Activated naive CD8-positive, alpha-beta T cell treated with anti-CD3 and anti-CD28 coated beads for 36 hours (primary cell): ENCODE measurements around the gene HNF1B. TPM values are rescaled to one million over a fixed set of nuclear protein-coding genes. Genes with fewer than 3 reads are reported as not detected.

ENCODE experiments used
- DNase-seq: peaks from one replicate; pipeline ENCODE4 v3.0.0; 2021
- H3K27ac Mint-ChIP-seq: one replicate; pipeline ENCODE4 v1.8.0; 2022; ENCODE audit warnings: mild to moderate bottlenecking, moderate library complexity, mixed read lengths
- H3K27me3 Mint-ChIP-seq: one replicate; pipeline ENCODE4 v1.8.0; 2022; ENCODE audit warnings: mild to moderate bottlenecking, mixed read lengths
- H3K36me3 Mint-ChIP-seq: one replicate; pipeline ENCODE4 v1.8.0; 2021; ENCODE audit warnings: mild to moderate bottlenecking, mixed read lengths
- H3K4me1 Mint-ChIP-seq: one replicate; pipeline ENCODE4 v1.8.0; 2021; ENCODE audit warnings: mixed read lengths
- H3K4me3 Mint-ChIP-seq: one replicate; pipeline ENCODE4 v1.8.0; 2022; ENCODE audit warnings: mild to moderate bottlenecking, moderate library complexity, mixed read lengths
- H3K9me3 Mint-ChIP-seq: one replicate; pipeline ENCODE4 v1.8.0; 2022; ENCODE audit warnings: mixed read lengths
- total RNA-seq, 2 experiments: library from RNA; stranded (reverse); gene quantifications; one replicate each; pipeline ENCODE4 v1.2.3, GENCODE V29; 2021

Gene HNF1B
- total RNA-seq, 2 experiments from 2014 or later = 2.3 to 3.2 TPM

- Mint-ChIP-seq H3K4me3 (no peak overlapping the region), H3K36me3 (peaks cover 2% of the 10 kb centered on the region), H3K27me3 (peaks cover 58% of the 10 kb centered on the region), H3K27ac (no peak overlapping the region), H3K4me1 (peaks cover 5% of the 10 kb centered on the region), H3K9me3 (no peaks in the 10 kb centered on the region)
- no peak for DNase-seq
Measured at GRCh38 chr17:37708616-37709212, 36.1 kb downstream of the HNF1B start.

- Mint-ChIP-seq H3K27ac (no peak overlapping the region), H3K4me1 (peaks cover 5% of the 10 kb centered on the region), H3K4me3 (no peak overlapping the region)
Measured at GRCh38 chr17:37708008-37708615, 36.7 kb downstream of the HNF1B start.

GRCh38 chr17:37706446-37706845, 38.4 kb downstream of the HNF1B start:
- H3K27me3 Mint-ChIP-seq = peaks cover 64% of the 10 kb centered on the region
- no peak for DNase-seq
- H3K4me3 Mint-ChIP-seq = no peak overlapping the region
- peaks cover 14% of the 10 kb centered on the region for H3K4me1 Mint-ChIP-seq
- peaks cover 2% of the 10 kb centered on the region for H3K36me3 Mint-ChIP-seq
- no peaks in the 10 kb centered on the region for H3K9me3 Mint-ChIP-seq
- H3K27ac Mint-ChIP-seq = no peak overlapping the region

More at GRCh38 chr17:37708008-37708615, 36.7 kb downstream of the HNF1B start:
- H3K9me3 Mint-ChIP-seq = no peaks in the 10 kb centered on the region
- no peak for DNase-seq
- peaks cover 2% of the 10 kb centered on the region for H3K36me3 Mint-ChIP-seq
- peaks cover 58% of the 10 kb centered on the region for H3K27me3 Mint-ChIP-seq

GRCh38 chr17:37702598-37702997, 42.3 kb downstream of the HNF1B start:
- H3K4me3 Mint-ChIP-seq = no peak overlapping the region
- no peak overlapping the region for H3K27ac Mint-ChIP-seq
- DNase-seq = no peak
- H3K27me3 Mint-ChIP-seq = peaks cover 57% of the 10 kb centered on the region
- H3K4me1 Mint-ChIP-seq = peaks cover 26% of the 10 kb centered on the region
- no peaks in the 10 kb centered on the region for H3K36me3 Mint-ChIP-seq
- H3K9me3 Mint-ChIP-seq = no peaks in the 10 kb centered on the region

- H3K4me3 Mint-ChIP-seq = no peak overlapping the region
Measured at GRCh38 chr17:37701496-37701898, 43.4 kb downstream of the HNF1B start.

GRCh38 chr17:37700881-37701280, 44.0 kb downstream of the HNF1B start:
- no peak overlapping the region for H3K27ac Mint-ChIP-seq

More at GRCh38 chr17:37701496-37701898, 43.4 kb downstream of the HNF1B start:
- Mint-ChIP-seq H3K36me3 (no peaks in the 10 kb centered on the region), H3K9me3 (no peaks in the 10 kb centered on the region), H3K27ac (no peak overlapping the region), H3K4me1 (peaks cover 34% of the 10 kb centered on the region), H3K27me3 (peaks cover 48% of the 10 kb centered on the region)
- peak; percentile 38 for DNase-seq

GRCh38 chr17:37699285-37699973, 45.4 kb downstream of the HNF1B start:
- no peak overlapping the region for H3K27ac Mint-ChIP-seq
- H3K4me3 Mint-ChIP-seq = no peak overlapping the region
- H3K9me3 Mint-ChIP-seq = peaks cover 3% of the 10 kb centered on the region
- no peak for DNase-seq
- peaks cover 34% of the 10 kb centered on the region for H3K4me1 Mint-ChIP-seq
- H3K27me3 Mint-ChIP-seq = peaks cover 34% of the 10 kb centered on the region
- no peaks in the 10 kb centered on the region for H3K36me3 Mint-ChIP-seq

More at GRCh38 chr17:37700881-37701280, 44.0 kb downstream of the HNF1B start:
- peaks cover 45% of the 10 kb centered on the region for H3K27me3 Mint-ChIP-seq
- H3K4me3 Mint-ChIP-seq = no peak overlapping the region
- DNase-seq = no peak
- H3K9me3 Mint-ChIP-seq = no peaks in the 10 kb centered on the region
- no peaks in the 10 kb centered on the region for H3K36me3 Mint-ChIP-seq
- H3K4me1 Mint-ChIP-seq = peaks cover 34% of the 10 kb centered on the region

GRCh38 chr17:37698911-37699255, 46.0 kb downstream of the HNF1B start:
- DNase-seq = no peak
- Mint-ChIP-seq H3K36me3 (no peaks in the 10 kb centered on the region), H3K9me3 (peaks cover 4% of the 10 kb centered on the region), H3K27me3 (peaks cover 33% of the 10 kb centered on the region), H3K27ac (no peak overlapping the region), H3K4me3 (no peak overlapping the region), H3K4me1 (peaks cover 34% of the 10 kb centered on the region)

GRCh38 chr17:37698132-37698910, 46.5 kb downstream of the HNF1B start:
- peaks cover 34% of the 10 kb centered on the region for H3K4me1 Mint-ChIP-seq
- DNase-seq = peak; percentile 16
- H3K4me3 Mint-ChIP-seq = no peak overlapping the region
- no peaks in the 10 kb centered on the region for H3K36me3 Mint-ChIP-seq
- H3K27me3 Mint-ChIP-seq = peaks cover 33% of the 10 kb centered on the region
- peaks cover 4% of the 10 kb centered on the region for H3K9me3 Mint-ChIP-seq
- H3K27ac Mint-ChIP-seq = no peak overlapping the region

- DNase-seq = no peak
- no peaks in the 10 kb centered on the region for H3K36me3 Mint-ChIP-seq
- peaks cover 4% of the 10 kb centered on the region for H3K9me3 Mint-ChIP-seq
- peaks cover 32% of the 10 kb centered on the region for H3K4me1 Mint-ChIP-seq
- no peak overlapping the region for H3K27ac Mint-ChIP-seq
- peaks cover 29% of the 10 kb centered on the region for H3K27me3 Mint-ChIP-seq
- H3K4me3 Mint-ChIP-seq = no peak overlapping the region
Measured at GRCh38 chr17:37697381-37697780, 47.5 kb downstream of the HNF1B start.

- peaks cover 24% of the 10 kb centered on the region for H3K4me1 Mint-ChIP-seq
- H3K36me3 Mint-ChIP-seq = no peaks in the 10 kb centered on the region
- H3K27ac Mint-ChIP-seq = no peak overlapping the region
- H3K4me3 Mint-ChIP-seq = no peak overlapping the region
- peaks cover 4% of the 10 kb centered on the region for H3K9me3 Mint-ChIP-seq
- peaks cover 20% of the 10 kb centered on the region for H3K27me3 Mint-ChIP-seq
- DNase-seq = no peak
Measured at GRCh38 chr17:37696366-37696765, 48.5 kb downstream of the HNF1B start.

GRCh38 chr17:37695726-37696125, 49.1 kb downstream of the HNF1B start:
- peaks cover 23% of the 10 kb centered on the region for H3K4me1 Mint-ChIP-seq
- H3K27me3 Mint-ChIP-seq = peaks cover 15% of the 10 kb centered on the region
- H3K9me3 Mint-ChIP-seq = peaks cover 4% of the 10 kb centered on the region
- no peak for DNase-seq
- H3K36me3 Mint-ChIP-seq = no peaks in the 10 kb centered on the region
- no peak overlapping the region for H3K4me3 Mint-ChIP-seq
- no peak overlapping the region for H3K27ac Mint-ChIP-seq

- no peak for DNase-seq
- peaks cover 4% of the 10 kb centered on the region for H3K9me3 Mint-ChIP-seq
- H3K4me1 Mint-ChIP-seq = peaks cover 23% of the 10 kb centered on the region
- peaks cover 8% of the 10 kb centered on the region for H3K27me3 Mint-ChIP-seq
- no peaks in the 10 kb centered on the region for H3K36me3 Mint-ChIP-seq
- H3K4me3 Mint-ChIP-seq = no peak overlapping the region
- H3K27ac Mint-ChIP-seq = no peak overlapping the region
Measured at GRCh38 chr17:37694734-37695133, 50.1 kb downstream of the HNF1B start.

- Mint-ChIP-seq H3K9me3 (peaks cover 4% of the 10 kb centered on the region), H3K27me3 (no peaks in the 10 kb centered on the region), H3K4me3 (no peak overlapping the region), H3K27ac (no peak overlapping the region), H3K36me3 (no peaks in the 10 kb centered on the region), H3K4me1 (peaks cover 14% of the 10 kb centered on the region)
- no peak for DNase-seq
Measured at GRCh38 chr17:37693328-37693727, 51.5 kb downstream of the HNF1B start.

- H3K27ac Mint-ChIP-seq = no peak overlapping the region
- peaks cover 2% of the 10 kb centered on the region for H3K4me1 Mint-ChIP-seq
Measured at GRCh38 chr17:37691807-37692206, 53.1 kb downstream of the HNF1B start.

More at GRCh38 chr17:37691807-37692206, 53.1 kb downstream of the HNF1B start:
- Mint-ChIP-seq H3K9me3 (peaks cover 4% of the 10 kb centered on the region), H3K4me3 (no peak overlapping the region), H3K36me3 (no peaks in the 10 kb centered on the region), H3K27me3 (peaks cover 3% of the 10 kb centered on the region)
- DNase-seq = no peak
